Thymus (tissue), 11 donors: Measurements from ENCODE around the gene SYNGR4. TPM values are rescaled to one million over a fixed set of nuclear protein-coding genes. Genes with fewer than 3 reads are reported as not detected.
A peak's percentile ranks its signal among the peaks of the same experiment; 100 is the strongest.

Experiments
- DNase-seq, 9 donors: peaks; one replicate each; pipeline ENCODE4 v3.0.0-alpha.2; 2013; ENCODE audit warnings: low spot score in 9 of 9, low read depth in 6 of 9, missing footprints in 1 of 9
- H3K27ac ChIP-seq, 2 donors: one replicate each; pipeline ENCODE4 v1.5.1; 2013; ENCODE audit warnings: control low read depth in 1 of 2, low read depth in 1 of 2, low read length in 1 of 2, mild to moderate bottlenecking in 1 of 2, moderate library complexity in 1 of 2
- H3K27me3 ChIP-seq, 2 donors: one replicate each; pipeline ENCODE4 v1.5.1; 2013; ENCODE audit warnings: low read length in 1 of 2; ENCODE audit not compliant: control insufficient read depth in 2 of 2, insufficient read depth in 1 of 2
- H3K36me3 ChIP-seq, 2 donors: one replicate each; pipeline ENCODE4 v1.5.1; 2013; ENCODE audit warnings: low read length in 1 of 2, mild to moderate bottlenecking in 1 of 2, moderate library complexity in 1 of 2; ENCODE audit not compliant: control insufficient read depth in 2 of 2, insufficient read depth in 2 of 2
- H3K4me1 ChIP-seq, 2 donors: one replicate each; pipeline ENCODE4 v1.5.1; 2013; ENCODE audit warnings: low read length in 2 of 2; ENCODE audit not compliant: control insufficient read depth in 2 of 2, insufficient read depth in 2 of 2
- H3K4me3 ChIP-seq, 2 donors: one replicate each; pipeline ENCODE4 v1.5.1; 2013; ENCODE audit warnings: low read length in 2 of 2, control low read depth in 1 of 2, mild to moderate bottlenecking in 1 of 2
- H3K9me3 ChIP-seq, 2 donors: one replicate each; pipeline ENCODE4 v1.5.1; 2013; ENCODE audit warnings: low read length in 1 of 2, mild to moderate bottlenecking in 1 of 2; ENCODE audit not compliant: control insufficient read depth in 2 of 2, insufficient read depth in 1 of 2
- WGBS: extraction: QIAGEN DNeasy Blood & Tissue Kit; methylation state at CpG from one replicate; pipeline ENCODE4 v1.1.7; 2013; 5-methylcytosine and 5-hydroxymethylcytosine counted together
- polyA plus RNA-seq: library from polyadenylated mRNA; stranded (reverse); fragments of 200-250 nt; gene quantifications from one replicate; pipeline ENCODE4 v1.2.3, GENCODE V29; 2013
- total RNA-seq: library from RNA; stranded (reverse); fragments of 120-200 nt; gene quantifications from one replicate; pipeline ENCODE4 v1.2.4, GENCODE V29; 2013
- donor health status: healthy.

The SYNGR4 gene
- total and polyA plus RNA-seq, 2 donors: 0.11 TPM; not detected in 1

DNA sequence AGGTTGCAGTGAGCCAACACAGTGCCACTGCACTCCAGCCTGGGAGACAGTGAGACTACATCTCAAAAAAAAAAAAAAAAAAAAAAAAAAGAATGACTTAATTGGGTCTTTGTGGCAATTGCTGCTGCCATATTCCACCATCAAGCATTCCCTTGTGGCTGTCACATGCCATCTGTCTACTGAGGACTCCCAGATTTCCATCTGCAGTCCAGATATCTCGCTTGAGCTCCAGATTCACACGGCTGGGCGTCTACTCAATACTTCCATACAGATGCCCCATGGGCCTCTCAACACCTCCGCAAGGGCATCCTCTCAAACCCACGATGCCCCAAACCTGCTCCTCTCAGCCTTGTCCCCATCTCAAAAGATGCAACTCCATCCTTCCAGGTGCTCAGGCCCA lies 13.3 kb upstream of the SYNGR4 start:
- Histone ChIP-seq H3K27me3 (no peaks in the 10 kb centered on the region), H3K36me3 (peaks cover 0 to 25% of the 10 kb centered on the region in 2 donors), H3K9me3 (peaks cover 0 to 5% of the 10 kb centered on the region in 2 donors), H3K27ac (no peak overlapping the region), H3K4me3 (no peak overlapping the region), H3K4me1 (no peaks in the 10 kb centered on the region)
- 95% methylated on average over 5 of the region's 5 CpGs for WGBS
- no peak for DNase-seq

DNA sequence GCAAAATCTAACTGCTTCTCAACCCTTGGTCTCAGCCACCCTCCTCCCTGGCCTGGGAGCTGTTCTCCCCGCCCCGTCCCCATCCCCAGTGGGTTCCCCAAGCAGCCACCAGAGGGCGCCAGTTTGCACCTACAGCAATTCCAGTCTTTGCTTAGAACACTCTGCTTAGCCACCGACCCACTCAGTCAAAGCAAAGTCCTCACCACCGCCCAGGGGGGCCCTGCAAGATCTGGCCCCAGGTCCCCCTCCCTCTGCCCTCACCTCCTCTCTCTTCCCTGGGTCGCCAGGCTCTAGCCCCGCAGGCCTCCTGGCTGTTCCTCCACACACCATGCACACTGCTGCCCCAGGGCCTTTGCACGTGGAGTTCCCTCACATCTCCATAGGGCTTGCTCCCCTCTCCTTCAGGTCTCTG lies 12.8 kb upstream of the SYNGR4 start:
- Histone ChIP-seq H3K4me3 (no peak overlapping the region), H3K9me3 (peaks cover 0 to 5% of the 10 kb centered on the region in 2 donors), H3K27ac (no peak overlapping the region), H3K27me3 (no peaks in the 10 kb centered on the region), H3K36me3 (peaks cover 0 to 26% of the 10 kb centered on the region in 2 donors), H3K4me1 (no peaks in the 10 kb centered on the region)
- peak; percentile 34 to 75 (median 54) for DNase-seq
- 57% methylated on average over 8 of the region's 8 CpGs for WGBS

DNA sequence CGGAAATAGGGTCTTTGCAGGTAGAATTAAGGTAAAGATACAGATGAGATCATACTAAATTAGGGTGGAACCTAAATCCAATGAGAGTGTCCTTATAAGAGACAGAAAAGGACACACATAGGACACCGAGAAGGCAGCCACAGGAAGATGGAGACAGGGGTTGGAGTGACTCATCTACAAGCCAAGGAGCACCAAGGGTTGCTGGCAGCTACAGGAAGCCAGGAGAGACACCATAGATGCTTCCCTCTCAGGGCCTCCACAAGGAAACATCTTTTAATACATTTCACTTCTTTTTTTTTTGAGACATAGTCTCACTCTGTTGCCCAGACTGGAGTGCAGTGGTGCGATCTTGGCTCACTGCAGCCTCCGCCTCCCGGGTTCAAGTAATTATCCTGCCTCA lies 10.5 kb upstream of the SYNGR4 start:
- Histone ChIP-seq H3K4me3 (no peak overlapping the region), H3K27me3 (no peaks in the 10 kb centered on the region), H3K36me3 (peaks cover 2 to 21% of the 10 kb centered on the region in 2 donors), H3K4me1 (no peaks in the 10 kb centered on the region), H3K27ac (no peak overlapping the region), H3K9me3 (peaks cover 0 to 5% of the 10 kb centered on the region in 2 donors)
- 94% methylated on average over 5 of the region's 5 CpGs for WGBS
- no peak for DNase-seq

DNA sequence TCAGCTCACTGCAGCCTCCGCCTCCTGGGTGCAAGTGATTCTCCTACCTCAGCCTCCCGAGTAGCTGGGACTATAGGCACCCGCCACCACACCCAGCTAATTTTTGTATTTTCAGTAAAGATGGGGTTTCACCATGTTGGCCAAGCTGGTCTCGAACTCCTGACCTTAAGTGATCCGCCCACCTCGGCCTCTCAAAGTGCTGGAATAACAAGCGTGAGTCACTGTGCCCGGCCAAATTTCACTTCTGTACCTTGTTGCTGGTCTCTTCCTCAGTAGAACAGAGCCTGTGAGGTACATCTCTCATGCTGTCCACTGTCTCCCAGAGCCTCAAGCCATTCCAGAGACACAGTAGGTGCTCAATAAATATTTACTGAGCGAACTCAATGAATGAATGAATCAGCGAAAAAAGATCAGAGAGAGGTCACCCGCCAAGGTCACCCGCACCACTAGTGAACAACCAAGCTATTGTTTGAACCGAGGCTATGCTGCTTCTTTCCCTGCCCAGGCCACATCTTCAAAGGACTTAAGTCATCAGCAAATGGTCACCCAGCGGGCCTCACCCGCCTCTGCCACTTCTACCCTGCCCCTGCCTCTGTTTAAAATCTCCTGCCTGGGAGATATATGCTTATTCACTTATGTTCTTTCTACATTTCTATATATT lies 9.7 kb upstream of the SYNGR4 start:
- WGBS: 98% methylated on average over 15 of the region's 15 CpGs
- H3K27ac ChIP-seq: no peak overlapping the region
- H3K27me3 ChIP-seq: no peaks in the 10 kb centered on the region
- no peaks in the 10 kb centered on the region for H3K4me1 ChIP-seq
- no peak overlapping the region for H3K4me3 ChIP-seq
- H3K9me3 ChIP-seq: peaks cover 0 to 5% of the 10 kb centered on the region in 2 donors
- DNase-seq: no peak
- H3K36me3 ChIP-seq: peaks cover 2 to 27% of the 10 kb centered on the region in 2 donors

DNA sequence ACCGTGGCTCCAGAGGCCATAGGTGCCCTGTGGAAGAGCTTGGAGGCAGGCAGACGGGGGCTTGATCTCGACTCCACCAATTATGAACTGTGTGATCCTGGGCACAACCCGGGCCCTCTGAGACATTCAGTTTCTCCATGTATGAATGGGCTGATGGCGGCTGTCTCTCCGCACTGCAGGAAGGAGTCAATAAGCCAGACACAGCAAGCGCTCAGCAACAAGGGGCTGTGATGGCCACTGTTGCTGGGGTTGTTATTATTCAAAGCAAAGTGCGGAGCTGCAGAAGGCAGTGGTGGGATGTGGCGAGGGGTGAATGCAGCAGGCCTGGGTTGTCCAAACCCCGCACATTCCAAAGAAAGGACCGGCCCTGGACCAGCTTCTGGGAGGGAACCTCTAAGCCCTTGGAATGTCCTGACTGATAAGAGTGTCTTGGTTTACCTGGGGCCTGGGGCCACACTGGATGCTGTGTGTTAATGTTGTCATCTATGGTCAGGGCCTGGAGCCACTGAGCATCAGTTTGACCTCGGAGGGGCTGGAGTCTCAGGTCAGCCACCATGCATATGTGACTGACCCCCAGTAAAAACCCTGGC lies 8.7 kb upstream of the SYNGR4 start:
- no peak overlapping the region for H3K27ac ChIP-seq
- H3K9me3 ChIP-seq: peaks cover 0 to 5% of the 10 kb centered on the region in 2 donors
- peaks cover 2 to 28% of the 10 kb centered on the region in 2 donors for H3K36me3 ChIP-seq
- no peak overlapping the region for H3K4me3 ChIP-seq
- no peak for DNase-seq
- over 99% methylated on average over 12 of the region's 12 CpGs for WGBS
- H3K4me1 ChIP-seq: no peaks in the 10 kb centered on the region
- H3K27me3 ChIP-seq: no peaks in the 10 kb centered on the region

DNA sequence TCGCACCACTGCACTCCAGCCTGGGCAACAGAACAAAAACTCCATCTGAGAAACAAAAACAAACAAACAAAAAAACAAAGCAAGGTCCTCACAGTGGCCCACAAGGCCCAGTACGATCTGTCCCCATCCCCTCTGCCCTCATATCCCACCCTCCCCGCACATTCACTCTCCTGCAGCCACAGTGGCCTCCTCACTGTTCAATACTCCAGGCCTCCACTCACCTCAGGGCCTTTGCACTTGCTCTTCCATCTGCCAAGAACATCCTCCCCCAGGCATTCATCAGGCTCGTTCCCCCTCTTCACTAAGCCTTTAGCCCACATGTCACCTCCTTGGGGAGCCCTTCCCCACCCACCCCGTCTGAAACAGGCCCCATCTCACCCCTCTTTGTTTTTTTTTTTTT lies 5.0 kb upstream of the SYNGR4 start:
- Histone ChIP-seq H3K4me1 (peaks cover 0 to 10% of the 10 kb centered on the region in 2 donors), H3K9me3 (peaks cover 0 to 8% of the 10 kb centered on the region in 2 donors), H3K27me3 (no peaks in the 10 kb centered on the region), H3K36me3 (peaks cover 2 to 28% of the 10 kb centered on the region in 2 donors), H3K27ac (no peak overlapping the region), H3K4me3 (no peak overlapping the region)
- WGBS: 99% methylated on average over 5 of the region's 5 CpGs
- no peak for DNase-seq

DNA sequence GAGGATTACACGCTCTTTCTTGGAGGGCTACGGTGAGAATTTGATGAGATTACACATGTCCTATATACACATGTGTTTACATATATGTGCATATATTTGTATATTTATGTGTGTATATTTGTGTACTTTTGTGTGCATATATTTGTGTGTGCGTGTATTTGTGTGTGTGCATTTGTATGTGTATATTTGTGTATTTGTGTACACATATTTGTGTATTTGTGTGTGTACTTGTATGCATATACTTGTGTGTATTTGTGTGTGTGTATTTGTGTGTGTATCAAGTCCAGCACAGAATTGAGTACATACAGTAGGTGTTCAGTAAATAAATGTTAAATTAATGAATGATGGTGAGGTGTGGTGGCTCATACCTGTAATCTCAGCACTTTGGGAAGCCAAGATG lies 2.3 kb upstream of the SYNGR4 start:
- Histone ChIP-seq H3K36me3 (peaks cover 2 to 19% of the 10 kb centered on the region in 2 donors), H3K9me3 (peaks cover 0 to 8% of the 10 kb centered on the region in 2 donors), H3K4me1 (peaks cover 3 to 19% of the 10 kb centered on the region in 2 donors), H3K27ac (no peak overlapping the region), H3K4me3 (no peak overlapping the region), H3K27me3 (no peaks in the 10 kb centered on the region)
- DNase-seq: no peak
- WGBS: over 99% methylated on average over 3 of the region's 3 CpGs

DNA sequence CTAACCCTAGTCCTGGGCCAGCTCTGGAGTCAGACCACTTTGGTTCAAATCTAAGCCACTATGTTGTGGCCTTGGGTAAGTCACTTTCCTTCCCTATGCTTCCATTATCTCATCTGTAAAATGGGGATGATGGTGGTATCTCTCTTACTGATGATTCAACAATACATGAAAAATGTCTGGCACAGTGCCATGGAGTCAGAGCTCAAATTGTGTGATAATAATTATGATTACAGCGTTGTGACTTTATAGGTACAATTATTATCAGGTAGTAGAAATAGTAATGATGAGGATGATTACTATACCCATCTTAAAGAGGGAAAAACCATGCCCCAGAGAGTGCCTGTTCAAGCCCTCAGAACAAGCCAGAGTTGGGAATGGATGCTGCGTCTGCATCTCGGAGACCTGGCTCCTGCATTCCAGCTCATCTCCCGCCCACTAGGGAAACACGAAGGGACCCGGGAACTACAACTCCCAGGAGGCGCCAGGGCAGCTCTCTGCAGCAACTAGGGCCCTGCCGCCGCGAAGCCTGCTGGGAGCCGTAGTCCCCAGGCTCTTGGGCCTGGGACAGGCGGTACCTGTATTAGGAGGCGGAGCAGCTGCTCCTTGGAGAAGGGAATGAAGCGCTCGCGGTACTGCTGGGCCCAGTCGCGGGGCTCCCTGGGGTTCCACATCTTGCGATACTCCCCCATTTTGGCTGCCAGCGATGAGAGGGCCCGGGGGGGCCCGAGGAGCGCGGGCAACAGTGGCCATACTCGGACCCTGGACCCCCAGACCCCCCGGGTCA lies 1.3 kb upstream of the SYNGR4 start:
- peak; percentile 76 to 93 (median 82) for DNase-seq
- peak overlapping the region; percentile 64 to 70 for H3K4me3 ChIP-seq
- no peaks in the 10 kb centered on the region for H3K27me3 ChIP-seq
- peaks cover 3 to 19% of the 10 kb centered on the region in 2 donors for H3K4me1 ChIP-seq
- H3K27ac ChIP-seq: peak overlapping the region; percentile 90 to 96
- 4% methylated on average over 26 of the region's 26 CpGs for WGBS
- peaks cover 0 to 8% of the 10 kb centered on the region in 2 donors for H3K9me3 ChIP-seq
- peaks cover 2 to 19% of the 10 kb centered on the region in 2 donors for H3K36me3 ChIP-seq

DNA sequence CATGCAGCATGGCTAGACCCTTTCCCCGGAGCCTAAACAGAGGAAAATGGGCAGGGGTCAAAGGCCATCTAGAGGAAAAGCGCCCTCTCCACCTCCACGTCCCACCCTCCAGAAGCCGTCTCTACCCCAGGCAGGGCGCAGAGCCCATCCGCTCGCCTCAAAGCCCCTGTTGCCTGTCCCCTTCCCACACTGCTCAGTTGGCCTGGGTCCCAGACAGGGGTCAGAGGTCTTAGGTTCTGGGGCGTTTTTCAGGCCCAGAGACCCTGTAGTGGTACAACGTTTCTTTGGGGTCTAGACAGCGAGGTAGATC lies 712 bp upstream of the SYNGR4 start:
- no peak for DNase-seq
- WGBS: 12% methylated on average over 10 of the region's 10 CpGs
- peaks cover 3 to 19% of the 10 kb centered on the region in 2 donors for H3K4me1 ChIP-seq

More for the DNA sequence above, 712 bp upstream of the SYNGR4 start:
- Histone ChIP-seq H3K9me3 (peaks cover 0 to 8% of the 10 kb centered on the region in 2 donors), H3K27ac (peak overlapping the region; percentile 90 to 96), H3K27me3 (no peaks in the 10 kb centered on the region), H3K36me3 (peaks cover 2 to 15% of the 10 kb centered on the region in 2 donors), H3K4me3 (peak overlapping the region; percentile 64 to 70)
